NCI-H187 (cell line): ENCODE measurements around the gene ULK4.
"Not testable (repeated sequence)": the region's sequence is repeated elsewhere in the genome, so short reads cannot be mapped to it uniquely, and the experiment has no call there.

Experiments
- DNase-seq, 2 experiments: peaks; one replicate each; lab custom pipeline; 2025; lab: John Stamatoyannopoulos, UW

The ULK4 gene

DNA sequence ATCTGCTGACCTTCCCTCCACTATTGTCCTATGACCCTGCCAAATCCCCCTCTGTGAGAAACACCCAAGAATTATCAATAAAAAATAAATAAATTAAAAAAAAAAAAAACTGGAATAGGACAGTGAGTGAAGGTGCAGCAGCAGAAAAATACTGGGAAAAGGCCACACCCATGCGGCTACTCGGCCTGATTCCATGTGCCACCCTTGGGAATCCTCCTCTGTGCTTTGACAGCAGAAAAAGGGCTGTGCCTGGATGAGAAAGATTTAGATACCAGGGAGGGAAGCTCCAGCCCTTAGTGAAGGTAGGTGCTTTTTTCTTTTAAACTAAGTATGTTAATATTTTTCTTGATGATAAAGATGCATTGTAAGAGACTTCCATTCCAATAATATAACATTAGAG is 654.8 kb downstream of the ULK4 start:
- peak in 1 of 2 experiments; percentile 7 for DNase-seq

DNA sequence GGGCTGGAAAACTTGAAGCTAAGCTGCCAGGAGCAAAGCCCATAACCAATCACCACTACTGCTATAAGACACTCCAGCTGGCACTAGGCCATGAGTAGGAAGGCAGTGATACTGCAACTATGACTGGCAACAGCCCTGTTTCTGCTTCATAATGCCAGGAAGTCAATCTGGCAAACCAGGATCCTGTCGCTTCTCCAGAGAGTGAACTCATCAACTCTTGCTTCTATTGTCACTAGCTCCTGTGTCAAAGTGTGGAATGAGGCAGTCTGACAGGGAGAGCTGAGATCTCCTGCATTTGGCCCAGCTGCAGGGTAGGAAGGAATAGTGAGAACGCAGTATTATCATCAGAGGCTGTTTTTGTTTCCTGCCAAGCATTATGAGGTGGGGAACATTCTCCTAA is 657.3 kb downstream of the ULK4 start:
- no peak for DNase-seq

DNA sequence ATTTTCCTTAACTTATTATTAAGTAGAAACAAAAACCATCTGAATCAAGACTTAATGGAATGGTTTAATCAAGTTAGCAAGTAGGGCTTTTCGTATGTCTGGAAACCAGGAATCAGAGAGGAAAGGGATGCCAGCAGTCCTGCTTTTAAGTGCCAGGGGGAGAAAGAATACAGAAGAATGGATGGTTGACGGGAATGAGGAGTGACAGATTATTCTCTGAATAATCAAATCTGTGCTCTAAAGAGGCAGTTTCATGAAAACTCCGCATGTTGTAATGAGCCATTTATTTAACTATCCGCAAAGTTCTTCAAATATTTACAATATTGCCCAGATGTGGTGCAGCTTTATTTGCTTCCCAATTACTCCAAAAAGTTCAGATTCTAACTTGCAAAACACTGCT is 659.6 kb downstream of the ULK4 start:
- no peak for DNase-seq

DNA sequence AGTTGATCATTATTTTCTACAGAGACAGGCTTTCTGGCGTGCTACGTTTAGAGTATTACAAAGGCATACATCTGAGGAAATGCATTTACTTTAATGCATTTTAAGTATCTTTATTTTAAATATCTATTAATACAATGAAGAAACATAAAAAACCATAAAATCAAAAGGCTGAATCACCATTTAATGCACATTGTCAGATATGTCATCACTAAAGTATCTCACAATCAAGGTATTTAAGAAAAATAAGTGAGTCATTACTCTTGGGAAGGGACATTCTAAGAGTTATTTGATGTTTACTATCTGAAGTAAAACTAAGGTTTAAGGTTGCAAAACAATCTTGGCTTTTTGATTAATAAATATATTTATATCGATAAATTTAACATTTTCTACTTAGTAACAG is 660.4 kb downstream of the ULK4 start:
- DNase-seq = no peak

DNA sequence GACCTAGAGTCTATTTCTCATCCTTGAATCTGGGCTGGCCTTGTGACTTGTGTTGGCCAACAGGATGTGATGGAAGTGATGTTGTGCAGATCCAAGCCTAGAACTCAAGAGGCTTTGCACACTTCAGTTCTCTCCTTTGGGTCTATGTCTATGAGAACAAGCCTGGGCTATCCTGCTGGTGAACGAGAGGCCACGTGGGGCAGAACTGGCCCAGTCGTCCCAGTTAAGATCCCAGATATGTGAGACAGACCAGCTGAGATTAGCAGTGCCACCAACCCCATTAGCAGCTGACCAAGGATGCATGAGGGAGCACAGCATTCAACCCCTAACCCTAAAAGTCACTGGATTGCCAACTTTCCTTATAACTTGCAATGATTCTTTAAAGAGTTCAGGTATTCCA is 662.9 kb downstream of the ULK4 start:
- DNase-seq = no peak

DNA sequence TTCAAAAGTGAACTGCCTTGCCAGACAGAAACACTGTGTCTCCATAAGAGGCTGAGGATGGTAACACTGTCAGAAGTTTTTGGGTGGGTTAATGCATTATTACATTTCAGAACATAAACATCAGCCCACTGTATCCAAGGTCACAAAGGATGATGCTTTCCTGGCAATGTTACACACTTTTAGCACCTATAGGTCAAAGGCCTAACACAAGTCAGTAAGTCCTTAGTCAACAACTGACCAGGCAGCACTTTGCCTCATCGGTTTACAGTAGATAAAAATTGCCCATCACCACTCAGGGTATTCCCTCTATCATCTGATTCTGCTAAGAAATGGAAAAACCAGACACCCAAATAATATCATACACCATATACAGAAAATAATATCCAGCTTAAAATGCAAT is 664.2 kb downstream of the ULK4 start:
- DNase-seq = no peak

DNA sequence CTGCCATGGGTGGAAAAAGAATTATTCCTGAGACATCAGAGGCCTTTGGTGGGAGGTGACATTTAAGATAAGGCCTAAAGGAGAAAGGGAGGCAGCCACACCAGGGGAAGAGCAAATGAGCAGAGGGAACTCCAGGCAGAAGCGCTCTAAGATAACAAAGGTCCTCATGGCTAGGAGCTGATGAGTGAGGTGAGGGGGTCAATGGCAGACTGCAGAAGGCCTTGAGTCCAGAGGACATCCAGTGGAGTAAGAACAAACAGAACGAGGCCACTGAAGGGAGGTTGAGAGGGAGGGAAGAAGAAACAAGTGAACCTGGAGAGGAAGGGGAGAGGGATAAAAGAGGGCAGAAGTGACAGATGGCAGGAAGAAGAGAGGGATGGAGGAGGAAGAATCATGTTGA is 665.3 kb downstream of the ULK4 start:
- no peak for DNase-seq

DNA sequence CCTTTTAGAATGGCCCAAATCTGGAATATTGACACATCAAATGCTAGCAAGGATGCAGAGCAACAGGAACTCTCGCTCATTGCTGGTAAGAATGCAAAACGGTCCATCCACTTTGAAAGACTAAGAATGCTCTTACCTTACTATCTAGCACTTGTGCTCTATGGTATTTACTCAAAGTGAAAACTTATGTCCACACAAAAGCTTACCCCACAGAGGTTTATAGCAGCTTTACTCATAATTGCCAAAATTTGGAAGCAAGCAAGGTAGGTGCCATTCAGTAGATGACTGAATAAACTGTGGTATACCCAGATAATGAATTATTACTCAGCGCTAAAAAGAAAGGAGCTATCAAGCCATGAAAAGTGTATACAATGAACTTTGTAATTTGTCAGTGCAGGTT is 666.2 kb downstream of the ULK4 start:
- no peak for DNase-seq

DNA sequence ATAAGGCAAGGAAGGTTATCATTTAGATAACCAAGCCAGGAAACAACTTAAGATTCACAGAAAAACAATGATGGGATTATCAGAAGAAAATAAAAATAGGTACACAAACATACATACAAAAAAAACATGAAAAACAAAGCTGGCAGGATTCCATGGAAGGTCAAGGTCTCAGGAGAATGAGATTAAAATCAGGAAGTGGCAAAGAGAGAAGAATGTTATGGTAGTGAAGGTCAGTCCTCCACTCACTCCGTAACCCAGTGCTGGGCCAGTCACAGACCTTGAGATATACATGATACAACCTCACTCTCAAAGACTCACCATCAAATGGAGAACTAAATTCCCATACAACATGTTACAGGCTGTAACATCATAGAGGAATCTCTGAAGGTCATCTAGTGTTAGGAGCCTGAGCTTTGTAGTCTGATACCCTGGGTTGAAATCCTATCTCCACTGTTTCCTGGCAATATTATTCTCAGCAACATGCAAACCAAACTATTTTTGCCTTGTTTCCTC is 668.7 kb downstream of the ULK4 start:
- DNase-seq = no peak

DNA sequence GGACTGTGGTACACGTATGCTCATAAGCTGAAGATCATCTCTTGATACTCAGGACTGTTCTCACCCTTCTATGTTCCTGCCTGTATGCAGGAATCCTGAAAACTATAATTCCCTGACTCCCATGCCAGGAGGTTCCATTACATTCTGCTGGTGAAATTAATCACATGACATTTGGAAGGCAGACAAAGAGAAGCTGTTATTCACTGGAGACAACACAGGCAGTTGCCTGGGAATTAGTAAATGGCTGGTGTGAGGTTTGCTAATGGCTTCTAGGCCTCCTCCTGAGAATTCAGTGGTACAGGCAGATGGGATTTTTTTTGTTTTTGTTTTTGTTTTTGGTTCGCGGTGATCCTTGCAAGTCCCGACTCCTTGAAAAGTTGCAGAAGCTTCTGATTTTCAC is 671.2 kb downstream of the ULK4 start:
- DNase-seq = no peak

DNA sequence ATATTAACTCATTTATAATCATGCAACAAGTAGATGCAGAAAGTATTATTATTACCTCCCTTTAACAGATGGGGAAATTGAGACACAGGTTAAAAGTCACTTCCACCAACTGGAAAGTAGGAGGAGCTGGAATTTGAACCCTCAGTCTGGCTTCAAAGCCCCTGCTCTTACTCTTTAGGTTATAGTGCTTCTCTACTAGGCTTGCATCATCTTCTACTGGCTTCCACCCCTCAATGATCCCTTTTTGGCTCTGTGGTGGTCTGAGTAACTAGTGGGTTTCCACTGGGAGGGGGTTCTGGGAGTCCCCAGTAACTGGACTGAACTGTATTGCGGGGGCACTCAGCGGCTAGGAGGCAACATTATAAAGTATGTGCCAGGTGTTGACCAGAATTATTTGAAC is 671.6 kb downstream of the ULK4 start:
- DNase-seq = no peak

DNA sequence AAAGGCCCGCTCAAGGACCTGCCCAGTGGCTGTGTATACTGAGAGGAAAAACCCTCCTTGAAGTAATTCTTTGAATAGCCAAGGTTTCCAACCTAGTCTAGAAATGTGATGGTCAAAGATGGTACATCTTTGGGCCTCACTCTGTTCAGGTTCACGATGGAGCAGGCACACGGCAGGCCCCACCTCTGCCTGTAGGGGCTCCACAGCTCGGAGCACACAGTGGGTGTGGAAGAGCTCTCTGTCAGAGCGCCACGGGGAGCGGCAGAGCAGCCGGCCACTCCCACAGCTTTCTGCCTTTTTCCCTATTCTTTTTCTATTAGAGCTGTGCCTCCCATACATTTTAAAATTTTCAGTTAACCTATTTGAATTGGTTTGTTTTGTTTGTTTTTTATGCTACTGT is 673.1 kb downstream of the ULK4 start:
- no peak for DNase-seq

DNA sequence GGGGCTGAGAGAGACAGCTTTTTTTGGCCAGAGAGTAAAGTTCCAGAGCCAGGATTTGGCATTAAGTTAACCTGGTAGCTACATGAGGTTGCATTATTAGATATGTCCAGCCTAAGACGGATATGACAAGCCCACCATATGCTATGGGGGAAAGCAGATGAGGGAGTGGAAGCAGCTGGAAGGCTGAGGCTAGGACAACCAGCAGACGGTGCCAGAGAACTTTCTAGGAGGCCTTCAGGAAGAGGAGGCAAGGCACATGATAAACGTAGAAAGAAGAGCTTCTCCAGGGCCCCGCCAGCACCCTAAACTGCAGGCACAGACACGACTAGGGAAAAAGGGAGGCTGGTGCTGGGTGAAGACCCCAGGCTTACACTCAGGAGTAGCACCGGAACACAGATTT is 675.6 kb downstream of the ULK4 start:
- no peak for DNase-seq

DNA sequence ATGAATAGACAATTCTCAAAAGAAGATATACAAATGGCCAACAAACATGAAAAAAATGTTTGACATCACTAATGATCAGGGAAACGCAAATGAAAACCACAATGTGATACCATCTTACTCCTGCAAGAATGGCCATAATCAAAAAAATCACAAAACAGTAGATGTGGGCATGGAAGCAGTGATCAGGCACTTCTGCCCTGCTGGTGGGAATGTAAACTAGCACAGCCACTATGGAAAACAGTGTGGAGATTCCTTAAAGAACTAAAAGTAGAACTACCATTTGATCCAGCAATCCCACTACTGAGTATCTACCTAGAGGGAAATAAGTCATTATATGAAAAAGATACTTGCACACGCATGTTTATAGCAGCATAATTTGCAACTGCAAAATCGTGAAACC is 677.0 kb downstream of the ULK4 start:
- DNase-seq = not testable (repeated sequence)

DNA sequence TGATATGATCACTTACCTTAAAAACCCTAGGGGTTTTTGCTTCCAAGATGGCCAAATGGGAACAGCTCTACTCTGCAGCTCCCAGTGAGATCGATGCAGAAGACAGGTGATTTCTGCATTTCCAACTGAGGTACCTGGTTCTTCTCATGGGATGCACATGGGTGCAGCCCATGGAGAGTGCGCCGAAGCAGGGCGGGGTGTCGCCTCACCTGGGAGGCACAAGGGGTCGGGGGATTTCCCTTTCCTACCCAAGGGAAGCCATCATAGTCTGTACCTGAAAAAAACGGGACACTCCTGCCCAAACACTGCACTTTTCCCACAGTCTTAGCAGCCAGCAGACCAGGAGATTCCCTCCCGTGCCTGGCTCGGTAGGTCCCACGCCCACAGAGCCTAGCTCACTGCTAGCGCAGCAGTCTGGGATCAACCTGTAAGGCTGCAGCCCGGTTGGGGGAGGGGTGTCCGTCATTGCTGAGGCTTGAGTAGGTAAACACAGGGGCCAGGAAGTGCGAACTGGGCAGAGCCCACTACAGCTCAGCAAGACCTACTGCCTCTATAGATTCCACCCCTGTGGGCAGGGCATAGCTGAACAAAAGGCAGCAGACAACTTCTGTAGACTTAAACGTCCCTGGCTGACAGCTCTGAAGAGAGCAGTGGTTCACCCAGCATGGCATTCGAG is 684.0 kb downstream of the ULK4 start:
- no peak for DNase-seq

DNA sequence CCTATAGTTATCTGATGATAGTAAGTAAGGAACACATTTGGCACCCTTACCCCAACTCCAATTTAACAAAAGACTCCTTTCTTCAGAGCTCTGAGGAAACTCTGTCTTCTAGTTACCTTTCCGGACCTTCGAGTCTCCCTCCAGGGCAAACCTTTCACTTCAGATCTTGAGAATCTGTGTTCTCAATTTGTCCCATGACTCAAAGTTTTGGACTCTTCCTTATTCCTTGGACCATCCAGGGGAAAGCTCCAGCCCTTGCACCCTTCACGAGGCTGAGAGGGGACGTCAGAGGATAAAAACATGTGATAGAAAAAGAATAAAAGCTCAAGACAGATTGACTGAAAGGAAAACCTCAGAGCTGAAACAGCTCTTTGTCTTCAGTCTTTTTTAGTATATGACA is 685.7 kb downstream of the ULK4 start:
- no peak for DNase-seq

DNA sequence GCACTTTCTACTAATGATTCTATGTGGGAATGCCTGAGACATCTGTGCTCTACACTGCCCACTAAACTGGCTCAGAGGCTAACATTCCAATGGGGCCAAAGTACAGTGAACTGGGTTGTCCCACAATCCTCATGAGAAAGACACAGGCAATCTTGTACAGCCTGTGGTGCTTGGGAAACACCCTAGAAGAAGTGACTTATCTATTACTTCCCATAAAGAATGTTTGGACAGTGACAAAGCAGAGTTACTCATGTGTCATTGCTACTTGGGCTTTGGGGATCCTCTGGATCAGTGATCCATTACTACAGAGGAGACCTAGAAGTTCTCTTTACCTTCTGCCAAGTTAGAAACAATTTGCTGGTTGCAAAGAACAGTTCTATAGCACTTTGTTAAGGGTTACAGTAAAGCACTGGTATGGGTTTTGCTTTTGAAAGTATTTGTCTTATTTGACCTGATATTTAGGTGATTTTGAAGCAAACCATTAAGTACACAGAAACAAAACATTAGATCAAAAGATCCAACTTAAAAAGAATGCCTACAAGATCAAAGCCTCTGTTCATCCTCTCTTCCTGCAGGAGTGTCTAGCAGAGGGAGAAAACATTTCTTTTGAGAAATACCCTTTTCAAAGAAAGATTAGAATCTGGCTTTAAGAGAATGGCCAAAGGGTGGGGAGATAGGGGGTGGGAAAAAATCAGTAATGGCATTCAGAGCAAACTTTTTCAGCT is 686.8 kb downstream of the ULK4 start:
- no peak for DNase-seq

DNA sequence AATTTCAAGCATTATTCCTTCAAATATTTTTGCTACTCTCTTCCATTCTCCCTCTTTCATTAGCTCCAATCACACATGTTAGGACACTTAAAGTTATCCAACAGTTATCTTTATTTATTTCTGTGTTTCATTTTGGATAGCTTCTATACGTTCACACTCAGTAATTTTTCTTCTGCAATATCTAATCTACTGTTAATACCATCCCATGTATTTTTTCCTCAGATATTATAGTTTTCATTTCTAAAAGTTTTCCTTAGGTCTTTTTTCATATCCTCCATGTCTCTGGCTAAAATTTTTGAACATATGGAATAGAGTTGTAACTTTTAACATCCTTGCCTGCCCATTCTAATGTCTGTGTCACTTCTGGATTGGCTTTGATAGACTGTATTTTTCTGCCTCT is 689.2 kb downstream of the ULK4 start:
- DNase-seq = no peak

DNA sequence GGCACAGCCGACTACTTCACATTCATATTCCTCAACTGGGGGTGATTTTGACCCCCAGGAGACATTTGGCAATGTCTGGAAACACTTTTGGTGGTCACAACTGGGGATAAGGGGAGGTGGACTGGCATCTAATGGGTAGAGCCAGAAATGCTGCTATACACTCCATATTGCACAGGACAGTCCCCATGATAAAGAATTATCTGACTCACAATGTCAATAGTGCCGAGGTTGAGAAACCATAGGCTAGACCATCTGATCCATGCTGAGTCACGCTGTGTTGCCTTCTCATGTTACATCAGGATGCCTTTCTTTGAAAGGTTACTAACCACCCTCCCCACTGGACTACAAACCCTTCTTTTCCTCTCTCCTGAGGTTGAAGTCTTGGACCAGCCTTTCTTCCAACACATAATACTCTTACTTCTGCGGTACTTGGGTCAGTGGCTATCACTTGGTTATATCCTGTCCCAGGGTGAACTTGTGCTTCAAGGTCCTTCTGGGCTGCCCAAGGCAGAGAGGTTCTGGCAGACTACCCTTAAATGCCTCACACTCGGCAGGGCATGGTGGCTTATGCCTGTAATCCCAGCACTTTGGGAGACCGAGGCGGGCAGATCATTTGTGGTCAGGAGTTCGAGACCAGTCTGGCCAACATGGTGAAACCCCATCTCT is 693.8 kb downstream of the ULK4 start:
- DNase-seq = no peak

DNA sequence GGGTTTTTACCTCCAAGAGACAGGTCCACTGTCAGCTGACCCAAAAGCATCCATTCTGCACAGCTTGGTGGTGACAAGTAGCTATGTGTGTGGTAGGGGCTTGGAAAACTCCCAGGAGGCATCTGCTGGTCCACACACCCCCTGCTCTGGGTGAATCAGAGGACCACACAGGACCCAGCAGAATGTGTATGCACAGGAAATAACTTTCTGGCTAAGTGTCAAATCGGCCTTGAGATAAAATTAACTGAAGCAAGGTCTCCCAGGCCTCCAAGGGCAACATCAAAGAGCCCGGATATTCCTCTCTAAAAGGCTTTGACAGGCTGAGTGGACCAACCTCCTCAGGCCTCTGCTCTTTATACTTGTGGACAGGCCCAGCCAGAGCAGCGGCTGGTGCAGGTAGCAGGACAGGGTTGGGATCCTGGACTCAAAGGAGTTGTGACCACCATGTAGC is 696.1 kb downstream of the ULK4 start:
- no peak for DNase-seq

DNA sequence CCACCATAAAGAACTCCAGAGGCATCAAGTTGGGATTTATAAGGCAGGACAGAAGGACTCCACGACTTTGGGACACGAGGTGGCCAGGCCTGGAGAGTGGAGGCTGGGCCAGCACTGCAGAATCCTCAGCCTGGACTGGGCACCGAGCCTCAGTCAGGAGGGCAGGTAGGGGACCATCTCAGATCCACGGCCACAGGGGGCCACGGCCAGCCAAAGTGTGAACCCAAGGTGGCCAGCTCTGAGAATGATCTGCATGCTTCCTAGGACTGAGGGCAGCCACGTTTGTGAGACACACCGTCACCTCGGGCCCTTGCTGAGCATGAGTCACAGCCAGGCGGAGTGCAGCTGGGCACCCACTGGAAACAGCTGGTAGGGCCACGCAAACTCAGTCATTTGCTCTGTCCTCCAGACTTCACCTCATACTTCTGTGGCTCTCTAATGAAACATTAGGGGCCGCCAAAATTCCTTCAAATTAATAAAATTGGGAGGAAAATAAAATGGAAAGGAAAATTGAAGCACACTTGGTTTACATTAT is 696.8 kb downstream of the ULK4 start:
- DNase-seq = no peak

DNA sequence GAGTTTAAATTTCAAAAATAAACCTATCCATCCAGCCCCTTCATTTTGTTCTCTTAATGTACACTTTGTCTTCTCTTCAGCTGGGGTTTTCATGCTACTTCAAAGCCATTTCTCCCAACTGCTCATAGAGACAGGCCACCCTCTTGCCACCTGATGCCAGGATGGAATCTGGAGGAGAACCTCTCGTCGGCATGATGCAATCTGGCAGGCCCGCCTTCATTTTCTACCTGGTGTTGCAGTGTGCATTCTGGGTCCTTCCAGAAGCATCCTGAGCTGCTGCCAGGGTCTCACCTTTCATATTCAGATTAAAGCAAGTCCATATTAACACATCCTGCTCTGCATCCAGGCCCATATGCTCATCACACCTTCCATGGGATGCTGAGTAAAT is 701.8 kb downstream of the ULK4 start:
- no peak for DNase-seq
